Liver (tissue), 3 donors: ENCODE measurements around the gene RAB13.

Source experiments
- ATF3 ChIP-seq: IDR thresholded peaks from 2 replicates; pipeline ENCODE4 v1.6.1; 2016; ENCODE audit warnings: antibody characterized with exemption
- CTCF ChIP-seq: fragments of 150-350 bp; IDR thresholded peaks from 2 replicates; pipeline ENCODE4 v1.5.1; 2017; ENCODE audit warnings: improper control_type of control experiment, low read depth, low read length; ENCODE audit not compliant: missing input control
- EGR1 ChIP-seq, 2 donors: IDR thresholded peaks; 2 replicates each; pipeline ENCODE4 v1.6.1; 2016 to 2018; ENCODE audit warnings: antibody characterized with exemption in 2 of 2, low read depth in 2 of 2
- RAD21 ChIP-seq, 2 donors: IDR thresholded peaks; 2 replicates each; pipeline ENCODE4 v1.6.1; 2016; ENCODE audit warnings: antibody characterized with exemption in 2 of 2, mild to moderate bottlenecking in 2 of 2
- REST ChIP-seq: IDR thresholded peaks from 2 replicates; pipeline ENCODE4 v1.6.1; 2016; ENCODE audit warnings: antibody characterized with exemption, mild to moderate bottlenecking
- RXRA ChIP-seq, 2 donors: IDR thresholded peaks; 2 replicates each; pipeline ENCODE4 v1.6.1; 2017 to 2018; ENCODE audit warnings: antibody characterized with exemption in 2 of 2, mild to moderate bottlenecking in 1 of 2
- YY1 ChIP-seq: IDR thresholded peaks from 2 replicates; pipeline ENCODE4 v1.6.1; 2016; ENCODE audit warnings: antibody characterized with exemption, mild to moderate bottlenecking
- ZBTB33 ChIP-seq: IDR thresholded peaks from 2 replicates; pipeline ENCODE4 v1.6.1; 2016; ENCODE audit warnings: antibody characterized with exemption
- donor health status: healthy.
- donor health status: healthy.

- TF ChIP-seq CTCF (no peak), RAD21 (IDR thresholded peaks at IDR 0.05) (no peak), EGR1 (IDR thresholded peaks at IDR 0.05; ENCODE audit: low read depth in 2 of 2) (no peak), REST (no peak), YY1 (no peak), ATF3 (no peak), ZBTB33 (no peak), RXRA (IDR thresholded peaks at IDR 0.05) (no peak)
Observed at GRCh38 chr1:153954826-153955225, 31.3 kb downstream of the RAB13 start.
